GM18508 (cell line): Measurements from ENCODE around the gene SLX4IP.

ENCODE experiments used
- ATAC-seq: cut with Tn5 transposase; IDR thresholded peaks from one replicate; pipeline ENCODE4 v1.9.1; 2021; ENCODE audit warnings: moderate number of reproducible peaks; ENCODE audit not compliant: insufficient read depth, unreplicated experiment

SLX4IP gene

GRCh38 chr20:10540636-10541493, 105.8 kb downstream of the SLX4IP start:
- ATAC-seq, result no peak

GRCh38 chr20:10541668-10542411, 106.7 kb downstream of the SLX4IP start:
- no peak for ATAC-seq

GRCh38 chr20:10542442-10542841, 107.3 kb downstream of the SLX4IP start:
- ATAC-seq, result no peak

- no peak for ATAC-seq
Measured at GRCh38 chr20:10543480-10543879, 108.4 kb downstream of the SLX4IP start.

- no peak for ATAC-seq
Measured at GRCh38 chr20:10547276-10548114, 112.4 kb downstream of the SLX4IP start.

GRCh38 chr20:10549511-10549910, 114.4 kb downstream of the SLX4IP start:
- ATAC-seq, result no peak

GRCh38 chr20:10550204-10551118, 115.4 kb downstream of the SLX4IP start:
- no peak for ATAC-seq

GRCh38 chr20:10551732-10552724, 116.9 kb downstream of the SLX4IP start:
- peak; percentile 62 for ATAC-seq

GRCh38 chr20:10553326-10553984, 118.3 kb downstream of the SLX4IP start:
- no peak for ATAC-seq

GRCh38 chr20:10554285-10554684, 119.2 kb downstream of the SLX4IP start:
- ATAC-seq, result no peak

- no peak for ATAC-seq
Measured at GRCh38 chr20:10555393-10555792, 120.3 kb downstream of the SLX4IP start.

- no peak for ATAC-seq
Measured at GRCh38 chr20:10555865-10556308, 120.8 kb downstream of the SLX4IP start.

- no peak for ATAC-seq
Measured at GRCh38 chr20:10556519-10557083, 121.5 kb downstream of the SLX4IP start.

- no peak for ATAC-seq
Measured at GRCh38 chr20:10557685-10558084, 122.6 kb downstream of the SLX4IP start.

GRCh38 chr20:10558635-10559187, 123.6 kb downstream of the SLX4IP start:
- peak; percentile 84 for ATAC-seq

GRCh38 chr20:10559266-10559665, 124.2 kb downstream of the SLX4IP start:
- no peak for ATAC-seq

GRCh38 chr20:10560686-10561085, 125.6 kb downstream of the SLX4IP start:
- no peak for ATAC-seq
